ENCODE data around the gene TIPRL. TPM values are rescaled to one million over a fixed set of nuclear protein-coding genes. Genes with fewer than 3 reads are reported as not detected.
A peak's percentile ranks its signal among the peaks of the same experiment; 100 is the strongest.

TIPRL gene
- total and polyA plus RNA-seq, 7 experiments from 2014 or later = 17.2 to 44.9 (median 23.5) TPM

- no peak for ATAC-seq
- CTCF ChIA-PET = no interaction called here
- no peak overlapping the region for H3K4me3 ChIP-seq (ENCODE audit: low read length)
- Mint-ChIP-seq H3K27ac (no peak overlapping the region), H3K4me1 (peaks cover 0 to 2% (median 0%) of the 10 kb centered on the region in 7 donors), H3K36me3 (peaks cover 0 to 15% (median 8%) of the 10 kb centered on the region in 5 donors), H3K9me3 (peaks cover 5 to 26% (median 11%) of the 10 kb centered on the region in 11 donors), H3K27me3 (peaks cover 8 to 29% (median 12%) of the 10 kb centered on the region in 5 donors), H3K4me3 (no peak overlapping the region)
- H3K4me1 ChIP-seq (ENCODE audit: control insufficient read depth in 2 of 2, insufficient read depth in 2 of 2, low read length in 2 of 2) = no peaks in the 10 kb centered on the region
- no peak for DNase-seq
- H3K27me3 ChIP-seq (ENCODE audit: control insufficient read depth in 2 of 2, insufficient read depth in 2 of 2, low read length in 2 of 2) = no peaks in the 10 kb centered on the region
- H3K27ac ChIP-seq (ENCODE audit: low read depth, low read length) = no peak overlapping the region
- no peaks in the 10 kb centered on the region for H3K36me3 ChIP-seq (ENCODE audit: control insufficient read depth in 2 of 3, insufficient read depth in 3 of 3, low read length in 3 of 3)
- intact Hi-C loops (cut with micrococcal nuclease) = no loop called here
- peaks cover 0 to 13% (median 0%) of the 10 kb centered on the region in 3 experiments for H3K9me3 ChIP-seq (ENCODE audit: control insufficient read depth in 2 of 3, low read length in 3 of 3)
- POLR2A ChIA-PET = no interaction called here
Observed at GRCh38 chr1:168164771-168165170, 14.0 kb upstream of the TIPRL start.

GRCh38 chr1:168167806-168168205, 11.0 kb upstream of the TIPRL start:
- peaks cover 3 to 16% (median 12%) of the 10 kb centered on the region in 5 donors for H3K27me3 Mint-ChIP-seq
- H3K9me3 Mint-ChIP-seq = no peaks in the 10 kb centered on the region
- ChIA-PET CTCF (no interaction called here), POLR2A (no interaction called here)
- H3K4me1 Mint-ChIP-seq = peaks cover 0 to 2% (median 0%) of the 10 kb centered on the region in 7 donors
- no peaks in the 10 kb centered on the region for H3K27me3 ChIP-seq (ENCODE audit: control insufficient read depth in 2 of 2, insufficient read depth in 2 of 2, low read length in 2 of 2)
- intact Hi-C loops (cut with micrococcal nuclease) = no loop called here
- no peak overlapping the region for H3K27ac ChIP-seq (ENCODE audit: low read depth, low read length)
- no peak overlapping the region for H3K4me3 Mint-ChIP-seq
- ATAC-seq (no peak), DNase-seq (no peak)
- H3K9me3 ChIP-seq (ENCODE audit: control insufficient read depth in 2 of 3, low read length in 3 of 3) = no peaks in the 10 kb centered on the region
- no peaks in the 10 kb centered on the region for H3K36me3 Mint-ChIP-seq
- no peaks in the 10 kb centered on the region for H3K4me1 ChIP-seq (ENCODE audit: control insufficient read depth in 2 of 2, insufficient read depth in 2 of 2, low read length in 2 of 2)
- no peak overlapping the region for H3K27ac Mint-ChIP-seq
- H3K4me3 ChIP-seq (ENCODE audit: low read length) = no peak overlapping the region
- H3K36me3 ChIP-seq (ENCODE audit: control insufficient read depth in 2 of 3, insufficient read depth in 3 of 3, low read length in 3 of 3) = no peaks in the 10 kb centered on the region

GRCh38 chr1:168170564-168171508, 7.9 kb upstream of the TIPRL start:
- H3K4me3 ChIP-seq (ENCODE audit: low read length) = no peak overlapping the region
- no peak overlapping the region for H3K27ac ChIP-seq (ENCODE audit: low read depth, low read length)
- CTCF ChIA-PET = no interaction called here
- Mint-ChIP-seq H3K27ac (no peak overlapping the region), H3K4me3 (no peak overlapping the region), H3K4me1 (peaks cover 0 to 1% (median 0%) of the 10 kb centered on the region in 7 donors), H3K36me3 (peaks cover 0 to 4% (median 0%) of the 10 kb centered on the region in 5 donors), H3K27me3 (peaks cover 12 to 27% (median 16%) of the 10 kb centered on the region in 5 donors), H3K9me3 (peaks cover 0 to 2% (median 0%) of the 10 kb centered on the region in 11 donors)
- no peaks in the 10 kb centered on the region for H3K36me3 ChIP-seq (ENCODE audit: control insufficient read depth in 2 of 3, insufficient read depth in 3 of 3, low read length in 3 of 3)
- H3K4me1 ChIP-seq (ENCODE audit: control insufficient read depth in 2 of 2, insufficient read depth in 2 of 2, low read length in 2 of 2) = no peaks in the 10 kb centered on the region
- H3K9me3 ChIP-seq (ENCODE audit: control insufficient read depth in 2 of 3, low read length in 3 of 3) = no peaks in the 10 kb centered on the region
- DNase-seq (no peak), ATAC-seq (no peak)
- POLR2A ChIA-PET = interaction anchor here (0.6 kb wide), 1 partner anchor 11 kb away, joined by 7 read pairs; no protein-coding TSS in a partner anchor
- no peaks in the 10 kb centered on the region for H3K27me3 ChIP-seq (ENCODE audit: control insufficient read depth in 2 of 2, insufficient read depth in 2 of 2, low read length in 2 of 2)
- intact Hi-C loops (cut with micrococcal nuclease) = loop anchor here in 1 of 2 donors (10.0 kb wide), 2 partner anchors 366 to 1314 kb away; partner anchors contain the start of gene SLC19A2

GRCh38 chr1:168172250-168172915, 6.4 kb upstream of the TIPRL start:
- ChIA-PET CTCF (interaction anchor here (0.6 to 0.8 kb wide), 2 partner anchors 67 to 536 kb away, joined by 5 read pairs; no protein-coding TSS in a partner anchor), POLR2A (interaction anchor here (0.7 kb wide), 1 partner anchor 231 kb away, joined by 3 read pairs; no protein-coding TSS in a partner anchor)
- Histone ChIP-seq H3K4me3 (ENCODE audit: low read length) (no peak overlapping the region), H3K36me3 (ENCODE audit: control insufficient read depth in 2 of 3, insufficient read depth in 3 of 3, low read length in 3 of 3) (no peaks in the 10 kb centered on the region), H3K27me3 (ENCODE audit: control insufficient read depth in 2 of 2, insufficient read depth in 2 of 2, low read length in 2 of 2) (no peaks in the 10 kb centered on the region), H3K4me1 (ENCODE audit: control insufficient read depth in 2 of 2, insufficient read depth in 2 of 2, low read length in 2 of 2) (no peaks in the 10 kb centered on the region), H3K9me3 (ENCODE audit: control insufficient read depth in 2 of 3, low read length in 3 of 3) (no peaks in the 10 kb centered on the region), H3K27ac (ENCODE audit: low read depth, low read length) (no peak overlapping the region)
- Mint-ChIP-seq H3K27me3 (peaks cover 12 to 27% (median 16%) of the 10 kb centered on the region in 5 donors), H3K27ac (no peak overlapping the region), H3K9me3 (peaks cover 0 to 2% (median 0%) of the 10 kb centered on the region in 11 donors), H3K36me3 (peaks cover 0 to 4% (median 0%) of the 10 kb centered on the region in 5 donors), H3K4me3 (no peak overlapping the region), H3K4me1 (peaks cover 0 to 1% (median 0%) of the 10 kb centered on the region in 7 donors)
- no peak for DNase-seq
- no peak for ATAC-seq
- intact Hi-C loops (cut with micrococcal nuclease) = loop anchor here in 1 of 2 donors (10.0 kb wide), 2 partner anchors 368 to 1312 kb away; partner anchors contain the start of gene SLC19A2

- Histone ChIP-seq H3K4me3 (ENCODE audit: low read length) (peak overlapping the region; percentile 80), H3K27me3 (ENCODE audit: control insufficient read depth in 2 of 2, insufficient read depth in 2 of 2, low read length in 2 of 2) (no peaks in the 10 kb centered on the region), H3K36me3 (ENCODE audit: control insufficient read depth in 2 of 3, insufficient read depth in 3 of 3, low read length in 3 of 3) (peaks cover 0 to 5% (median 0%) of the 10 kb centered on the region in 3 experiments), H3K4me1 (ENCODE audit: control insufficient read depth in 2 of 2, insufficient read depth in 2 of 2, low read length in 2 of 2) (peaks cover 14 to 16% of the 10 kb centered on the region in 2 donors), H3K27ac (ENCODE audit: low read depth, low read length) (peak overlapping the region; percentile 96), H3K9me3 (ENCODE audit: control insufficient read depth in 2 of 3, low read length in 3 of 3) (no peaks in the 10 kb centered on the region)
- DNase-seq (no peak), ATAC-seq (no peak)
- Mint-ChIP-seq H3K27me3 (peaks cover 7 to 15% (median 8%) of the 10 kb centered on the region in 5 donors), H3K36me3 (peaks cover 0 to 4% (median 0%) of the 10 kb centered on the region in 5 donors), H3K4me1 (peaks cover 0 to 14% (median 5%) of the 10 kb centered on the region in 7 donors), H3K9me3 (peaks cover 0 to 2% (median 0%) of the 10 kb centered on the region in 11 donors), H3K27ac (no peak overlapping the region), H3K4me3 (no peak overlapping the region)
- CTCF ChIA-PET = interaction anchor here (0.5 to 1.5 kb wide), 2 partner anchors 18 to 1240 kb away, joined by 3 read pairs; no protein-coding TSS in a partner anchor
- intact Hi-C loops (cut with micrococcal nuclease) = loop anchor here (1.0 to 10.0 kb wide), 19 partner anchors 41 to 1897 kb away; partner anchors contain the start of genes DCAF6 (in 2 of the 2), ATP1B1 (in 1 of the 2), BLZF1 (in 1 of the 2) and GPR161 (in 1 of the 2)
- POLR2A ChIA-PET = interaction anchor here (1.7 kb wide), 1 partner anchor 48 kb away, joined by 7 read pairs; the partner anchor contains the start of gene SFT2D2
Observed at GRCh38 chr1:168178227-168178637, 530 bp upstream of the TIPRL start.
